B cell (primary cell): ENCODE results near the gene USH2A. TPM values are rescaled to one million over a fixed set of nuclear protein-coding genes. Genes with fewer than 3 reads are reported as not detected.

Source experiments
- ATAC-seq: fragments of 200-7000 bp; cut with Tn5 transposase; one replicate; pipeline ENCODE4 v1.10.0; 2021; ENCODE audit warnings: low read depth, mild to moderate bottlenecking, moderate number of reproducible peaks, moderate library complexity
- CTCF ChIA-PET: fragments of 350-600 bp; sonication (Branson Sonifier 250); formaldehyde crosslinking; loops from one replicate; lab custom pipeline; 2021; ENCODE audit warnings: antibody characterized with exemption, inconsistent platforms; lab: Charles Lee
- POLR2A ChIA-PET: fragments of 350-600 bp; sonication (Branson Sonifier 250); formaldehyde crosslinking; loops from one replicate; lab custom pipeline; 2021; ENCODE audit warnings: antibody characterized with exemption; lab: Charles Lee
- DNase-seq: peaks from one replicate; pipeline ENCODE4 v3.0.0; 2013
- H2AFZ ChIP-seq: 2 replicates; pipeline ENCODE4 v1.6.1; 2012; ENCODE audit warnings: mild to moderate bottlenecking, low read depth, low read length; ENCODE audit not compliant: insufficient read depth, poor library complexity, severe bottlenecking
- H3K27ac ChIP-seq, 2 donors: 1 replicate in 1 of 2; 2 replicates in 1 of 2; pipeline ENCODE4 v1.5.1; 2012 to 2013; ENCODE audit warnings: low read length in 2 of 2, mild to moderate bottlenecking in 2 of 2, moderate library complexity in 1 of 2
- H3K27me3 ChIP-seq, 4 experiments: fragments of 200-600 bp in 1 of 4; sonication (generic) in 1 of 4; replicated peaks in 1 of 4; 1 replicate in 2 of 4; 2 replicates in 2 of 4; pipeline versions ENCODE4 v1.6.1 to v1.7.0; 2013 to 2016; ENCODE audit warnings: low read length in 3 of 4, mild to moderate bottlenecking in 2 of 4, mixed read lengths in 1 of 4, moderate library complexity in 1 of 4; ENCODE audit not compliant: insufficient read depth in 4 of 4, control insufficient read depth in 3 of 4; ENCODE audit errors: control extremely low read depth in 1 of 4
- H3K36me3 ChIP-seq, 2 experiments: replicated peaks in 1 of 2; 1 replicate in 1 of 2; 2 replicates in 1 of 2; pipeline versions ENCODE4 v1.6.1 to v1.7.1; 2013; ENCODE audit warnings: low read length in 1 of 2; ENCODE audit not compliant: insufficient read depth in 2 of 2, control insufficient read depth in 1 of 2; ENCODE audit errors: control extremely low read depth in 1 of 2, extremely low read depth in 1 of 2
- H3K4me1 ChIP-seq, 2 donors: fragments of 200-600 bp in 1 of 2; sonication (generic) in 1 of 2; 1 replicate in 1 of 2; 2 replicates in 1 of 2; pipeline versions ENCODE4 v1.5.1 to v1.6.1; 2013 to 2017; ENCODE audit warnings: low read length in 2 of 2; ENCODE audit not compliant: control insufficient read depth in 2 of 2, insufficient read depth in 2 of 2
- H3K4me2 ChIP-seq: replicated peaks from 2 replicates; pipeline ENCODE3; 2012; ENCODE audit warnings: mild to moderate bottlenecking, low read depth, low read length; ENCODE audit not compliant: poor library complexity, severe bottlenecking
- H3K4me3 ChIP-seq, 5 experiments: fragments of 200-600 bp in 1 of 5; sonication (generic) in 1 of 5; 1 replicate in 3 of 5; 2 replicates in 2 of 5; pipeline versions ENCODE4 v1.5.1 to v1.7.0; 2011 to 2016; ENCODE audit warnings: low read length in 4 of 5, mild to moderate bottlenecking in 4 of 5, low read depth in 2 of 5, control low read depth in 1 of 5, moderate library complexity in 1 of 5; ENCODE audit not compliant: insufficient read depth in 1 of 5; ENCODE audit errors: control extremely low read depth in 1 of 5, extremely low read depth in 1 of 5
- H3K79me2 ChIP-seq: fragments of 200-600 bp; sonication (generic); one replicate; pipeline ENCODE4 v1.6.0; 2016; ENCODE audit warnings: low read length; ENCODE audit not compliant: control insufficient read depth, insufficient read depth
- H3K9ac ChIP-seq: fragments of 200-600 bp; sonication (generic); 2 replicates; pipeline ENCODE4 v1.6.1; 2017; ENCODE audit warnings: mild to moderate bottlenecking, low read length, moderate library complexity
- H3K9me3 ChIP-seq, 3 donors: one replicate each; pipeline versions ENCODE4 v1.6.1 to v1.7.1; 2013; ENCODE audit warnings: low read length in 2 of 3; ENCODE audit not compliant: control insufficient read depth in 2 of 3, insufficient read depth in 1 of 3; ENCODE audit errors: control extremely low read depth in 1 of 3
- H4K20me1 ChIP-seq: 2 replicates; pipeline ENCODE4 v1.6.0; 2012; ENCODE audit warnings: mild to moderate bottlenecking, low read length; ENCODE audit not compliant: insufficient read depth, control insufficient read depth, poor library complexity, severe bottlenecking
- H3K27ac Mint-ChIP-seq: one replicate; pipeline ENCODE4 v1.8.0; 2021; ENCODE audit warnings: mixed read lengths
- H3K27me3 Mint-ChIP-seq: one replicate; pipeline ENCODE4 v1.8.0; 2021; ENCODE audit warnings: mixed read lengths
- H3K4me1 Mint-ChIP-seq: one replicate; pipeline ENCODE4 v1.8.0; 2021; ENCODE audit warnings: mixed read lengths
- H3K4me3 Mint-ChIP-seq: one replicate; pipeline ENCODE4 v1.8.0; 2021; ENCODE audit warnings: mixed read lengths
- H3K9me3 Mint-ChIP-seq: one replicate; pipeline ENCODE4 v1.8.0; 2022; ENCODE audit warnings: mixed read lengths; ENCODE audit not compliant: insufficient read depth
- CTCF ChIP-seq: fragments of 200-600 bp; IDR thresholded peaks from one replicate; pipeline ENCODE4 v1.8.0; 2022; ENCODE audit warnings: antibody characterized with exemption, mild to moderate bottlenecking
- EZH2 ChIP-seq: IDR thresholded peaks from 2 replicates; pipeline ENCODE4 v1.6.1; 2012; ENCODE audit warnings: borderline replicate concordance, low read depth, mild to moderate bottlenecking, moderate library complexity, low read length; ENCODE audit not compliant: insufficient read depth, poor library complexity, severe bottlenecking
- WGBS: methylation state at CpG from one replicate; pipeline ENCODE4 v1.1.5; 2013; ENCODE audit warnings: missing lambda C conversion rate; ENCODE audit not compliant: insufficient coverage; 5-methylcytosine and 5-hydroxymethylcytosine counted together
- intact Hi-C: fragments of 100-400 bp; cut with micrococcal nuclease; formaldehyde crosslinking; loops from one replicate; pipeline ENCODE4 v1.10.0; 2022
- polyA plus RNA-seq: library from polyadenylated mRNA; depleted of rRNA; stranded (reverse); fragments of >200 nt; gene quantifications from 2 replicates; pipeline ENCODE4 v1.2.3, GENCODE V29; 2012
- total RNA-seq, 2 donors: library from RNA; stranded (reverse); fragments of 120-200 nt in 1 of 2; gene quantifications; 1 replicate in 1 of 2; 2 replicates in 1 of 2; pipeline versions ENCODE4 v1.2.3 to v1.2.4, GENCODE V29; 2013 to 2022

Gene USH2A
- total and polyA plus RNA-seq, 2 donors (not counting 1 experiment from before 2014, with no cell fraction given), result 0.01 TPM; not detected in 1

- no peak overlapping the region for H3K4me3 ChIP-seq
- no peak for ATAC-seq
- no peaks in the 10 kb centered on the region for H3K27me3 Mint-ChIP-seq
- H3K27ac ChIP-seq, result no peak overlapping the region
- H3K9ac ChIP-seq, result no peak overlapping the region
- H2AFZ ChIP-seq, result no peak overlapping the region
- H4K20me1 ChIP-seq, result no peaks in the 10 kb centered on the region
- H3K9me3 ChIP-seq, result no peaks in the 10 kb centered on the region
- intact Hi-C loops, result no loop called here
- ChIA-PET CTCF (no interaction called here), POLR2A (no interaction called here)
- no peak overlapping the region for H3K4me2 ChIP-seq
- no peaks in the 10 kb centered on the region for H3K27me3 ChIP-seq
- no peak overlapping the region for H3K4me3 Mint-ChIP-seq
- no peaks in the 10 kb centered on the region for H3K4me1 ChIP-seq
- no peak for TF ChIP-seq CTCF
- no peak for TF ChIP-seq EZH2
- no peaks in the 10 kb centered on the region for H3K79me2 ChIP-seq
- no peak overlapping the region for H3K27ac Mint-ChIP-seq
- H3K4me1 Mint-ChIP-seq, result no peaks in the 10 kb centered on the region
- H3K36me3 ChIP-seq, result no peaks in the 10 kb centered on the region
- peaks cover 3% of the 10 kb centered on the region for H3K9me3 Mint-ChIP-seq
- DNase-seq, result no peak
These were observed 559.5 kb downstream of the USH2A start for GRCh38 chr1:215863796-215864195.

- no peak for TF ChIP-seq CTCF
- no peak for TF ChIP-seq EZH2
- H3K79me2 ChIP-seq, result no peaks in the 10 kb centered on the region
- DNase-seq (no peak), ATAC-seq (no peak)
- no peak overlapping the region for H3K4me2 ChIP-seq
- H3K9me3 ChIP-seq, result no peaks in the 10 kb centered on the region
- H3K36me3 ChIP-seq, result no peaks in the 10 kb centered on the region
- H2AFZ ChIP-seq, result no peak overlapping the region
- ChIA-PET CTCF (no interaction called here), POLR2A (no interaction called here)
- Mint-ChIP-seq H3K27me3 (no peaks in the 10 kb centered on the region), H3K27ac (no peak overlapping the region), H3K9me3 (peaks cover 13% of the 10 kb centered on the region), H3K4me3 (no peak overlapping the region), H3K4me1 (no peaks in the 10 kb centered on the region)
- H3K27me3 ChIP-seq, result no peaks in the 10 kb centered on the region
- no peaks in the 10 kb centered on the region for H4K20me1 ChIP-seq
- no peak overlapping the region for H3K4me3 ChIP-seq
- 87% methylated on average over 2 of the region's 3 CpGs for WGBS
- intact Hi-C loops, result no loop called here
- H3K9ac ChIP-seq, result no peak overlapping the region
- no peak overlapping the region for H3K27ac ChIP-seq
- no peaks in the 10 kb centered on the region for H3K4me1 ChIP-seq
These were observed 562.4 kb downstream of the USH2A start for GRCh38 chr1:215860833-215861232.
